Esophagus squamous epithelium (tissue), 4 donors: Measurements from ENCODE around the gene FNDC3B.

ENCODE experiments used
- CTCF ChIP-seq, 6 experiments: fragments of 450-650 bp in 4 of 6; fragments of 200-600 bp in 2 of 6; sonication (generic) in 2 of 6; IDR thresholded peaks; one replicate each; pipeline ENCODE4 v1.5.1; 2016 to 2019; ENCODE audit warnings: antibody characterized with exemption in 6 of 6, mild to moderate bottlenecking in 4 of 6, moderate library complexity in 4 of 6
- POLR2A ChIP-seq, 4 donors: fragments of 450-650 bp; IDR thresholded peaks; one replicate each; pipeline ENCODE4 v1.6.1; 2017; ENCODE audit warnings: antibody characterized with exemption in 4 of 4, mild to moderate bottlenecking in 4 of 4, moderate library complexity in 3 of 4

GRCh38 chr3:172185907-172186306, 146.5 kb downstream of the FNDC3B start:
- TF ChIP-seq CTCF (IDR thresholded peaks at IDR 0.05) (no peak), POLR2A (IDR thresholded peaks at IDR 0.05) (no peak)
